IMR-90 (cell line): ENCODE results near the gene KIF13A. TPM values are rescaled to one million over a fixed set of nuclear protein-coding genes. Genes with fewer than 3 reads are reported as not detected.

Source experiments
- ATAC-seq: fragments of 200-7000 bp; cut with Tn5 transposase; 2 replicates; pipeline ENCODE4 v1.9.1; 2020; ENCODE audit warnings: low read depth, mild to moderate bottlenecking, moderate library complexity
- BruUV-seq: library from RNA; stranded (reverse); fragments of 400-500 nt; replicated peaks from 2 replicates; lab custom pipeline; 2021; lab: Mats Ljungman, UMichigan
- CTCF ChIA-PET: fragments of 300-600 bp; formaldehyde crosslinking; extraction: SDS; loops from one replicate; lab custom pipeline; 2021; ENCODE audit warnings: antibody characterized with exemption; lab: Yijun Ruan, JAX
- POLR2A ChIA-PET: fragments of 300-600 bp; sonication (Branson Sonifier 250); formaldehyde crosslinking; loops from one replicate; lab custom pipeline; 2022; ENCODE audit warnings: antibody characterized with exemption; ENCODE audit not compliant: unreplicated experiment; lab: Charles Lee
- DNase-seq: peaks from one replicate; pipeline ENCODE4 v3.0.0; 2013
- H2AFZ ChIP-seq: replicated peaks from 2 replicates; pipeline ENCODE3; 2013; ENCODE audit warnings: low read length, mild to moderate bottlenecking; ENCODE audit not compliant: poor library complexity
- H2AK5ac ChIP-seq: 2 replicates; pipeline ENCODE4 v1.6.1; 2013; ENCODE audit warnings: low read depth, low read length, inconsistent platforms
- H2AK9ac ChIP-seq: replicated peaks from 2 replicates; pipeline ENCODE3; 2013; ENCODE audit warnings: mild to moderate bottlenecking, low read depth, low read length, moderate library complexity; ENCODE audit not compliant: poor library complexity
- H2BK120ac ChIP-seq: 2 replicates; pipeline ENCODE4 v1.6.1; 2013; ENCODE audit warnings: low read depth, low read length, inconsistent platforms
- H2BK15ac ChIP-seq: 3 replicates; pipeline ENCODE4 v1.6.1; 2013; ENCODE audit warnings: low read depth, low read length, inconsistent platforms
- H2BK20ac ChIP-seq: 2 replicates; pipeline ENCODE4 v1.6.1; 2013; ENCODE audit warnings: low read depth, mild to moderate bottlenecking, inconsistent platforms, low read length, moderate library complexity
- H2BK5ac ChIP-seq: 2 replicates; pipeline ENCODE4 v1.6.1; 2013; ENCODE audit warnings: mild to moderate bottlenecking, low read depth, low read length, inconsistent platforms; ENCODE audit not compliant: poor library complexity, severe bottlenecking
- H3K14ac ChIP-seq: replicated peaks from 2 replicates; pipeline ENCODE4 v1.6.1; 2013; ENCODE audit warnings: low read depth, low read length, inconsistent platforms
- H3K18ac ChIP-seq: 2 replicates; pipeline ENCODE4 v1.6.1; 2013; ENCODE audit warnings: low read depth, low read length, control low read depth
- H3K23ac ChIP-seq: 2 replicates; pipeline ENCODE4 v1.6.1; 2013; ENCODE audit warnings: low read depth, low read length, inconsistent platforms
- H3K27ac ChIP-seq: 2 replicates; pipeline ENCODE4 v1.5.1; 2013; ENCODE audit warnings: mild to moderate bottlenecking, control low read depth, low read length; ENCODE audit not compliant: insufficient read depth
- H3K27me3 ChIP-seq: 2 replicates; pipeline ENCODE4 v1.6.1; 2013; ENCODE audit warnings: low read length; ENCODE audit not compliant: control insufficient read depth, insufficient read depth
- H3K36me3 ChIP-seq: 2 replicates; pipeline ENCODE4 v1.6.1; 2013; ENCODE audit warnings: low read length, mixed read lengths; ENCODE audit not compliant: control insufficient read depth, insufficient read depth
- H3K4ac ChIP-seq: 2 replicates; pipeline ENCODE4 v1.6.1; 2013; ENCODE audit warnings: low read depth, low read length, inconsistent platforms
- H3K4me1 ChIP-seq: 2 replicates; pipeline ENCODE4 v1.6.1; 2013; ENCODE audit warnings: low read length, mixed read lengths; ENCODE audit not compliant: control insufficient read depth, insufficient read depth
- H3K4me2 ChIP-seq: 2 replicates; pipeline ENCODE4 v1.6.1; 2013; ENCODE audit warnings: low read depth, mild to moderate bottlenecking, control low read depth, low read length, moderate library complexity
- H3K4me3 ChIP-seq: 2 replicates; pipeline ENCODE4 v1.5.1; 2013; ENCODE audit warnings: low read depth, mild to moderate bottlenecking, control low read depth, low read length, moderate library complexity; ENCODE audit not compliant: insufficient read depth
- H3K56ac ChIP-seq: 2 replicates; pipeline ENCODE4 v1.6.1; 2013; ENCODE audit warnings: low read length, inconsistent platforms; ENCODE audit not compliant: insufficient read depth; ENCODE audit errors: extremely low read depth
- H3K79me1 ChIP-seq, 2 experiments: 2 replicates each; pipeline ENCODE4 v1.6.1; 2013; ENCODE audit warnings: low read length in 2 of 2, inconsistent platforms in 1 of 2, low read depth in 1 of 2
- H3K9ac ChIP-seq: 2 replicates; pipeline ENCODE4 v1.6.1; 2013; ENCODE audit warnings: low read depth, low read length, control low read depth
- H3K9me1 ChIP-seq: 2 replicates; pipeline ENCODE4 v1.6.1; 2013; ENCODE audit warnings: low read length, inconsistent platforms; ENCODE audit not compliant: insufficient read depth
- H3K9me3 ChIP-seq: 2 replicates; pipeline ENCODE4 v1.6.1; 2013; ENCODE audit warnings: low read length; ENCODE audit not compliant: control insufficient read depth, insufficient read depth
- H4K20me1 ChIP-seq: 2 replicates; pipeline ENCODE4 v1.6.1; 2013; ENCODE audit warnings: low read length, inconsistent platforms; ENCODE audit not compliant: insufficient read depth
- H4K5ac ChIP-seq: 2 replicates; pipeline ENCODE4 v1.6.1; 2013; ENCODE audit warnings: mild to moderate bottlenecking, low read depth, low read length, control low read depth
- H4K8ac ChIP-seq, 2 experiments: 2 replicates each; pipeline ENCODE4 v1.6.1; 2013; ENCODE audit warnings: low read depth in 2 of 2, low read length in 2 of 2, control low read depth in 1 of 2, inconsistent platforms in 1 of 2
- H4K91ac ChIP-seq: 2 replicates; pipeline ENCODE4 v1.6.1; 2013; ENCODE audit warnings: low read depth, low read length, inconsistent platforms; ENCODE audit not compliant: insufficient read depth
- CTCF ChIP-seq: conservative IDR thresholded peaks from 2 replicates; pipeline ENCODE4 v1.5.1; 2012; ENCODE audit warnings: mild to moderate bottlenecking, low read depth, low read length, improper control_type of control experiment
- MAZ ChIP-seq: IDR thresholded peaks from 2 replicates; pipeline ENCODE4 v1.6.1; 2012; ENCODE audit warnings: low read depth, mild to moderate bottlenecking, low read length, improper control_type of control experiment, moderate library complexity, borderline replicate concordance
- POLR2A ChIP-seq: IDR thresholded peaks from 2 replicates; pipeline ENCODE4 v1.6.1; 2012; ENCODE audit warnings: mild to moderate bottlenecking, low read depth, low read length
- RCOR1 ChIP-seq: IDR thresholded peaks from 2 replicates; pipeline ENCODE4 v1.6.1; 2012; ENCODE audit warnings: mild to moderate bottlenecking, low read length, improper control_type of control experiment; ENCODE audit not compliant: insufficient replicate concordance
- WGBS, 2 experiments: methylation state at CpG; one replicate each; pipeline versions ENCODE4 v1.1.5 to v1.1.7; 2013; ENCODE audit warnings: missing lambda C conversion rate in 2 of 2; ENCODE audit not compliant: insufficient read length in 1 of 2; ENCODE audit errors: extremely low coverage in 2 of 2; 5-methylcytosine and 5-hydroxymethylcytosine counted together
- dilution Hi-C: fragments of 300-500 bp; cut with HindIII; formaldehyde crosslinking; loops from one replicate; pipeline ENCODE4 v1.14.3; 2018; ENCODE audit warnings: low sequenced_read_pairs; ENCODE audit not compliant: unreplicated experiment
- in situ Hi-C: fragments of 300-500 bp; cut with MboI; formaldehyde crosslinking; loops from 3 replicates; pipeline ENCODE4 v1.14.3; 2019; ENCODE audit warnings: low sequenced_read_pairs, inconsistent platforms, mixed read lengths
- intact Hi-C: fragments of 100-400 bp; cut with micrococcal nuclease; formaldehyde crosslinking; loops from 2 replicates; pipeline ENCODE4 v1.10.0; 2022
- polyA plus RNA-seq, 3 experiments: library from polyadenylated mRNA; depleted of rRNA; stranded (reverse); fragments of >200 nt; gene quantifications; 2 replicates each; pipeline ENCODE4 v1.2.3, GENCODE V29; 2012; ENCODE audit warnings: low replicate concordance in 1 of 3
- total RNA-seq: library from RNA; depleted of rRNA; stranded (reverse); fragments of >200 nt; gene quantifications from 2 replicates; pipeline ENCODE4 v1.2.3, GENCODE V29; 2012
- TF ChIP-seq, protein P1 (sequence below): fragments of 150-350 bp; IDR thresholded peaks from 2 replicates; pipeline ENCODE4 v1.6.1; 2016; ENCODE audit warnings: low read depth, mild to moderate bottlenecking, low read length, moderate library complexity, borderline replicate concordance

KIF13A gene
- total and polyA plus RNA-seq, 2 of the 4 experiments (the other 2 are of a cell fraction), result 23.3 to 51.8 TPM

DNA sequence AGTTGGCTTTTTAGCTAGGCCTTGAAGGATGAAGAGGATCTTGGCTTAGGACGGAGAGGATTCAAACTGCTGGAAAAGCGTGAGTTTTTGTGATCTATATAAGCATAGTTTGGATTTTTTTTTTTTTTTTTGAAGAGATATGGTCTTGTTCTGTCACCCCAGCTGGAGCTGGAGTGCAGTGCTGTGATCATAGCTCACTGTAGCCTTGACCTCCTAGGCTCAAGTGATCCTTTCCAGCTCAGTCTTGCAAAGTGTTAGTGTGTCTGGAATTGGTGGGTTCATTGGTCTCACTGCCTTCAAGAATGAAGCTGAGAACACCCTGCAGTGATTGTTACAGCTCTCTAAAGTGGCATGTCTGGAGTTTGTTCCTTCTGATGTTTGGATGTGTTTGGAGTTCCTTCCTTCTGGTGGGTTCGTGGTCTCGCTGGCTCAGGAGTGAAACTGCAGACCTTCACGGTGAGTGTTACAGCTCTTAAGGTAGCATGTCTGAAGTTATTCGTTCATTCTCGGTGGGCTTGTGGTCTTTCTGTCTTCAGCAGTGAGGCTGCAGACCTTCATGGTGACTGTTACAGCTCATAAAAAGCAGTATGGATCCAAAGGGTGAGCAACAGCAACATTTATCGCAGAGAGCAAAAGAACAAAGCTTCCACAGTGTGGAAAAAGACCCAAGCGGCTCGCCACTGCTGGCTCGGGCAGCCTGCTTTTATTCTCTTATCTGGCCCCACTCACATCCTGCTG lies 243.2 kb downstream of the KIF13A start:
- no peaks in the 10 kb centered on the region for H3K9me1 ChIP-seq
- BruUV-seq, result no TSS peak
- no peak for DNase-seq
- H2AK5ac ChIP-seq, result no peak overlapping the region
- H2BK120ac ChIP-seq, result no peak overlapping the region
- H3K4ac ChIP-seq, result no peak overlapping the region
- TF ChIP-seq CTCF (no peak), MAZ (no peak), RCOR1 (no peak), POLR2A (no peak)
- TF ChIP-seq, protein P1, sequence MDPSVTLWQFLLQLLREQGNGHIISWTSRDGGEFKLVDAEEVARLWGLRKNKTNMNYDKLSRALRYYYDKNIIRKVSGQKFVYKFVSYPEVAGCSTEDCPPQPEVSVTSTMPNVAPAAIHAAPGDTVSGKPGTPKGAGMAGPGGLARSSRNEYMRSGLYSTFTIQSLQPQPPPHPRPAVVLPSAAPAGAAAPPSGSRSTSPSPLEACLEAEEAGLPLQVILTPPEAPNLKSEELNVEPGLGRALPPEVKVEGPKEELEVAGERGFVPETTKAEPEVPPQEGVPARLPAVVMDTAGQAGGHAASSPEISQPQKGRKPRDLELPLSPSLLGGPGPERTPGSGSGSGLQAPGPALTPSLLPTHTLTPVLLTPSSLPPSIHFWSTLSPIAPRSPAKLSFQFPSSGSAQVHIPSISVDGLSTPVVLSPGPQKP, result no peak
- H3K27ac ChIP-seq, result no peak overlapping the region
- H3K14ac ChIP-seq, result no peak overlapping the region
- H3K4me3 ChIP-seq, result no peak overlapping the region
- ATAC-seq, result no peak
- H3K27me3 ChIP-seq, result no peaks in the 10 kb centered on the region
- H3K18ac ChIP-seq, result no peak overlapping the region
- H3K23ac ChIP-seq, result no peak overlapping the region
- H3K56ac ChIP-seq, result no peak overlapping the region
- H3K9ac ChIP-seq, result no peak overlapping the region
- H4K91ac ChIP-seq, result no peak overlapping the region
- no peak overlapping the region for H4K8ac ChIP-seq
- WGBS, 2 experiments, result 77% methylated on average over 3 of the region's 11 CpGs; no CpG with 5 or more reads in 1 of the 2 experiments
- H2AK9ac ChIP-seq, result no peak overlapping the region
- dilution Hi-C loops, result no loop called here
- intact Hi-C loops, result no loop called here
- in situ Hi-C loops, result no loop called here
- no peak overlapping the region for H2BK15ac ChIP-seq
- no peak overlapping the region for H4K5ac ChIP-seq
- no peaks in the 10 kb centered on the region for H3K9me3 ChIP-seq
- no peaks in the 10 kb centered on the region for H3K36me3 ChIP-seq
- no peak overlapping the region for H2BK20ac ChIP-seq
- CTCF ChIA-PET, result interaction anchor here (0.6 kb wide), 2 partner anchors 60 to 594 kb away, joined by 3 to 4 read pairs; no protein-coding TSS in a partner anchor
- H2AFZ ChIP-seq, result no peak overlapping the region
- H3K79me1 ChIP-seq, result no peaks in the 10 kb centered on the region
- no peak overlapping the region for H2BK5ac ChIP-seq
- H3K4me2 ChIP-seq, result no peak overlapping the region
- no peaks in the 10 kb centered on the region for H3K4me1 ChIP-seq
- POLR2A ChIA-PET, result no interaction called here
- H4K20me1 ChIP-seq, result no peaks in the 10 kb centered on the region
